GM19324 (cell line): Measurements from ENCODE around the gene CGB3.
"Not testable (repeated sequence)": the region's sequence is repeated elsewhere in the genome, so short reads cannot be mapped to it uniquely, and the experiment has no call there.

ENCODE experiments used
- ATAC-seq: cut with Tn5 transposase; IDR thresholded peaks from one replicate; pipeline ENCODE4 v1.9.1; 2021; ENCODE audit warnings: mild to moderate bottlenecking, moderate library complexity; ENCODE audit not compliant: unreplicated experiment, low FRiP score

The CGB3 gene

GRCh38 chr19:49024233-49024632 is at the start of gene CGB3:
CGB3 (minus strand) TSS chr19:49024333; CDS start chr19:49023971, 362 bp downstream.
- not testable (repeated sequence) for ATAC-seq

GRCh38 chr19:49071860-49072547 is 47.9 kb upstream of the CGB3 start:
- ATAC-seq = no peak

GRCh38 chr19:49070416-49070815 is 46.3 kb upstream of the CGB3 start:
- ATAC-seq = no peak

GRCh38 chr19:49069026-49069425 is 44.9 kb upstream of the CGB3 start:
- ATAC-seq = no peak

- ATAC-seq = no peak
Measured at GRCh38 chr19:49067554-49067953, 43.4 kb upstream of the CGB3 start.

GRCh38 chr19:49065905-49066512 is 41.9 kb upstream of the CGB3 start:
- no peak for ATAC-seq

- no peak for ATAC-seq
Measured at GRCh38 chr19:49064768-49065611, 40.9 kb upstream of the CGB3 start, which contains the start of gene NTF4. NTF4 (minus strand) TSS chr19:49064818; CDS start chr19:49061997, 2,821 bp downstream.

- ATAC-seq = no peak
Measured at GRCh38 chr19:49064029-49064629, 40.0 kb upstream of the CGB3 start.

GRCh38 chr19:49061445-49061844 is 37.3 kb upstream of the CGB3 start:
- no peak for ATAC-seq

GRCh38 chr19:49061000-49061399 is 36.9 kb upstream of the CGB3 start:
- ATAC-seq = no peak

GRCh38 chr19:49059053-49059452 is 34.9 kb upstream of the CGB3 start:
- ATAC-seq = no peak

- no peak for ATAC-seq
Measured at GRCh38 chr19:49058562-49058961, 34.4 kb upstream of the CGB3 start.

GRCh38 chr19:49057636-49058234 is 33.6 kb upstream of the CGB3 start, which contains the start of gene CGB7:
CGB7 (minus strand) TSS chr19:49057749; CDS start chr19:49055375, 2,374 bp downstream.
- no peak for ATAC-seq

- ATAC-seq = not testable (repeated sequence)
Measured at GRCh38 chr19:49056902-49057596, 32.9 kb upstream of the CGB3 start.

GRCh38 chr19:49056101-49056901 is 32.2 kb upstream of the CGB3 start:
- no peak for ATAC-seq

GRCh38 chr19:49050376-49051033 is 26.4 kb upstream of the CGB3 start:
- ATAC-seq = not testable (repeated sequence)

GRCh38 chr19:49049834-49050233 is 25.7 kb upstream of the CGB3 start:
- not testable (repeated sequence) for ATAC-seq

GRCh38 chr19:49049011-49049410 is 24.9 kb upstream of the CGB3 start, which contains the start of gene CGB8:
CGB8 (minus strand) TSS chr19:49049111; CDS start chr19:49048739, 372 bp downstream.
- not testable (repeated sequence) for ATAC-seq
